Hematopoietic multipotent progenitor cell treated with erythropoietin and hydrocortisone succinate and interleukin-3 and kit ligand, for 6 days (in vitro differentiated cells): ENCODE results near the gene LRRC49.
"Not testable (repeated sequence)": the region's sequence is repeated elsewhere in the genome, so short reads cannot be mapped to it uniquely, and the experiment has no call there.

Experiments
- DNase-seq: peaks from one replicate; pipeline ENCODE4 v3.0.0-alpha.2; 2015

The LRRC49 gene

DNA sequence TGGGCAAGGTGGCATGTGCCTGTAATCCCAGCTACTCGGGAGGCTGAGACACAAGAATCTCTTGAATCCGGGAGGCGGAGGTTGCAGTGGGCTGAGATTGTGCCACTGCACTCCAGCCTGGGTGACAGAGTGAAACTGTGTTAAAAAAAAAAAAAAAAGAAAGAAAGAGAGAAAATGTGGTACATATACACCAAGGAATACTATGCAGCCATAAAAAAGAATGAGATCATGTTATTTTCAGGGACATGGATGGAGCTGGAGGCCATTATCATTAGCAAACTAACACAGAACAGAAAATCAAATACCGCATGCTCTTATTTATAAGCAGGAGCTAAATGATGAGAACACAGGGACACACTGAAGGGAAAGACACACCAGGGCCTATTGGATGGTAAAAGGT lies 111.9 kb downstream of the LRRC49 start:
- DNase-seq = not testable (repeated sequence)

DNA sequence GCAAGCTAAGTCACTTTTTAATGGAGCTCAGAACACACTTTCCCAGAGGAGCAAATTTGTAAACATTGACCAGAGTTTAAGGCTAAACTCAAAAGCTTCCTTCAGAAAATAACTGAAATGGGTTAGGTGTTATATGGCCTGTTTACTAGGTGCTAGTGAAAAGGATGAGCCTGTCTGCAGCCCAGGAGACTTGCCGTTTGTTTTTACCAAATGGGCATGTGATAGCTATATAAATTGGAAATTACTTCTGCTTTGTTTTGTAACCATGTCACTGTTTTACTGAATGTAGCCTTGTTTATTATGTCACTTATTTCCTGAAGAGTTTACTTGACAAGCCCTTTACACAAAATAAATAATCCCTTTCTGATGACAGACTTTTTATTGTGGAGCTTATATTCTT lies 113.3 kb downstream of the LRRC49 start:
- DNase-seq = no peak

- DNase-seq = no peak
Measured at GRCh38 chr15:71008250-71008870, 115.7 kb downstream of the LRRC49 start.

- DNase-seq = no peak
Measured at GRCh38 chr15:71010472-71010871, 117.8 kb downstream of the LRRC49 start.

DNA sequence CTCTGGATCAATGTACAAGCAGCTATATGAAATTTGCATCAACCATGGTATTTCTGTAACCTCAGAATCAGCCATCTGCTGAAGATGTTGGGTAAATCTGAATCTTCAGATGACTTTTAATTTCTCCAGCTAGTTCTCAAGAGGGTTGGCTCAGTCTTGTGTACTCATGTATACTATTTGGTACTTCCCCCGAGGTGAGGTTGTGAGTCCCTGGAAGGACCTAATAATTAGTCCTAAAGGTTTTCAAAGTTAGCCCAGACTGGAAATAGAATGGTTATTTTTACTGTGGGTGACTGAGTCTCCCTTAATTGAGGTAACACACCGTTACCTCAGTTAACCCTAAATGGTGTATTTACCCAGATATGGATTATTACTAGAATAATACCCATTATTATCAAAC lies 118.4 kb downstream of the LRRC49 start:
- DNase-seq = no peak

- peak; percentile 48 for DNase-seq
Measured at GRCh38 chr15:71011503-71012155, 119.0 kb downstream of the LRRC49 start.

GRCh38 chr15:71013446-71013845 lies 120.8 kb downstream of the LRRC49 start:
- DNase-seq = no peak

DNA sequence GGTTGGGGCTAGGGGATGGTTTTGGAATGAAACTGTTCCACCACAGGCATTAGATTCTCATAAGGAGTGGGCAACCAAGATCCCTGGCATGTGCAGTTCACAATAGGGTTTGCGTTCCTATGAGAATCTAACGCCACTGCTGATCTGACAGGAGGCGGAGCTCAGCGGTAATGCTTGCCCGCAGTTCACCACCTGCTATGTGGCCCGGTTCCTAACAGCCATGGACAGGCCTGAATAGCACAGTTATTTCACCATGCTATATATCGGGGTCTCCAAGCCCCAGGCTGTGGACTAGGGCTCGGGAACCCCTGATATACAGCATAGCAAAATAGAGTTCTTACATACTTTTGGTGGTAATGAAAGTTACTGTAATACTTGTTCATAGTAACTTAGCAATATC lies 122.7 kb downstream of the LRRC49 start:
- DNase-seq = no peak

DNA sequence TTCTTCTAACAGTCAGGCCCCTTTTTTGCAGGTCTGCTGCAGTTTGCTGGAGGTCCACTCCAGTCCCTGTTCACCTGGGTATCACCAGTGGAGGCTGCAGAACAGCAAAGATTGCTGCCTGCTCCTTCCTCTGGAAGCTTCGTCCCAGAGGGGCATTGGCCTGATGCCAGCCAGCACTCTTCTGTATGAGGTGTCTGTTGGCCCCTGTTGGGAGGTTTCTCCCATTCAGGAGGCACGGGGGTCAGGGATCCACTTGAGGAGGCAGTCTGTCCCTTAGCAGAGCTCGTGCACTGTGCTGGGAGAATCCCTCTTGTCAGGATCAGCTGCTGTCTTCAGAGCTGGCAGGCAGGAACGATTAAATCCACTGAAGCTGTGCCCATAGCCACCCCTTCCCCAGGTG lies 138.6 kb downstream of the LRRC49 start:
- DNase-seq = not testable (repeated sequence)

GRCh38 chr15:71035478-71035877 lies 142.9 kb downstream of the LRRC49 start:
- not testable (repeated sequence) for DNase-seq

GRCh38 chr15:71042356-71042922 lies 149.8 kb downstream of the LRRC49 start:
- DNase-seq = no peak

DNA sequence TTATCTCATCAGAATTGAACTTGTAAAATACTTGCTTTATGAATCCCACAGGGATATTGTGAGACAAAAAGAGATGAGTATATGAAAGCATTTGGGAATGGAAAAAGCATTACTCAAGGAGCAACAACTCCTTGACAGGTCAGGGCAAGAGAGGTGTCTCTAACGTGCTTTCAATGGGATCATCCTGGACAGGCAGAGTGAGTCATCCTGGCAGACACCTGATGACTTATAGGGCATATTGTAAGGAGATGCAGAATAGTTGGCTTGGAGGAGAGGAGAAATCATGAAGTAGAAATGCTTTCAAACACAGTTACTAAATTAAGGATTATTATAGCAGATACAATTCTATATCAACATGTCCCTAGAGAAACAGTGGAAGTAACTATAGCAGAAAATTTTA lies 150.7 kb downstream of the LRRC49 start:
- no peak for DNase-seq

- DNase-seq = no peak
Measured at GRCh38 chr15:71044006-71044405, 151.4 kb downstream of the LRRC49 start.

DNA sequence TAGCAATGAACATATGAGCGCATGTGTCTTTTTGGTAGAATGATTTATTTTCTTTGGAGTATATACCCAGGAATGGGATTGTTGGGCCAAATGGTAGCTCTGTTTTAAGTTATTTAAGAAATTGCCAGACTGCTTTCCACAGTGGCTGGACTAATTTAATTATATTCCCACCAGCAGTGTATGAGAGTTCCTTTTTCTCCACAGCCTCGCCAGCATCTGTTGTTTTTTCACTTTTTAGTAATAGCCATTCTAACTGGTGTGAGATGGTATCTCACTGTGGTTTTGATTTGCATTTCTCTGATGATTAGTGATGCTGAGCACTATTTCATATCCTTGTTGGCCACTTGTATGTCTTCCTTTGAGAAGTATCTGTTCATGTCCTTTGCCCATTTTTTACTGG lies 153.5 kb downstream of the LRRC49 start:
- DNase-seq = not testable (repeated sequence)

DNA sequence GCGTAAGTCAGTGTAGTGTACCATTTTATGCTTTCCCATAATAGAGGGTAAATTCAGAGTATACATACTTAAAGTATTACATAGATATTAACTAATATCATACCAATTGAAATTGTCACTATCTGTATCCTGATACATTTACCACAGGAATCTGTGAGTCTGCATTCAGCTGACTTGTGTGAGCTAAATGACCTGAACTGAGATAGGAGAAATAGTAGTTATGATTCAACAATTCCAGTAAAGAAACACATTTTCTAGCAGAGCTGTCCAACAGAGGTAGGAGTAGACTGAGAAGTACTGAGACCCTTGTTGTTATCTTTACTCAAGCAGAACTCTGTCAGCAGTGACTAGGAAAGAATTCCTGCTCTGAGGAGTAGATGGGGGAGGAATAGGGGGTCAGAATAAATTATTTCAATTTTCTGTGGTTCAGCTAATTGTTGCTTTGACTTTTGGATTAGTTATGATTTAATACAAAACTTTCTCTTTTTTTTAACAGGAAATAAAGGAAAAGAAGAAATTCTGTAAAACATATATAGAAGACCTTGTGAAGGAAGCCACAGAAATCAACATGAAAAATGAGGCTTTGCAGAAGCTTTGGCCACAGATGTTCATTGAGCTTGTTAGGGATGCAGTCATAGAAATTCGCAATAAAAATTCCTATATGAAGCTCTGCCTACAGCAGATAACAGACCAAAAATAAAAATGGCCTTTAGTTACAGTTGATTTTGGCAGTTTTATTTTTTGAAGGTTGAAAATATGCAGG lies 156.5 kb downstream of the LRRC49 start:
- DNase-seq = no peak

DNA sequence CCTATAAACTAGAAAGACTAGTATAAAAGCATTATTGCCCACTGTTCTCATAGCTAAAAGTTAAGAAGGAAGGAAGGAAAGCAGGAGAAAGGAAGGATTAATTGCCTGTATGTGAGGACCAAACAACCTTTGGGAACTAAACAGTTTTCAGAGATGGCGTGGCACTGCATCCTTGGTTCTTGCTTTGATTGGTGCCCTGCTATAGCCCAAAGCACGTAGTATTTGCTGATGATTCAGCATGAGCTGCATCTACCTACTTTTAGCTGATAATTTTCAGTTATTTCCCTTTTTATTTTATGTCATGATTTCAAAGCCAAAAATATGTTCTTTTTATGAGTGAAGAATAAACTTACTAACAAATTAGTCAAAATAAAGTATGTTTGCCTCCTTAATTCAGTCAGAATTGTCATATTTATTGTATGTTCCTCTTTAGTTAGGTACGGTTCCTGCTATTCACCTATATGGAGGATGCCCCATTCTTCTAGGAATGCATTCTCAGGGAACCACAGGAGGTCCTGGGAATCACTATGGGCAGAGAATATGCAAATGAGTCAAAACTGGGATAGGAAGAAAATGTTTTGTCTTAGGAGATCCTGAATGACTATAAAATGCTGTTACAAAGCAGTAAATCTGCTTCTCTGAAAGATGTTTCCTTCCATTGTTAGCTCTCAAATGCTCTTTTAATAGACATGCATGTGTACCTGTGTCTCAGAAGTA lies 157.2 kb downstream of the LRRC49 start:
- DNase-seq = no peak

- no peak for DNase-seq
Measured at GRCh38 chr15:71050461-71050860, 157.8 kb downstream of the LRRC49 start.

DNA sequence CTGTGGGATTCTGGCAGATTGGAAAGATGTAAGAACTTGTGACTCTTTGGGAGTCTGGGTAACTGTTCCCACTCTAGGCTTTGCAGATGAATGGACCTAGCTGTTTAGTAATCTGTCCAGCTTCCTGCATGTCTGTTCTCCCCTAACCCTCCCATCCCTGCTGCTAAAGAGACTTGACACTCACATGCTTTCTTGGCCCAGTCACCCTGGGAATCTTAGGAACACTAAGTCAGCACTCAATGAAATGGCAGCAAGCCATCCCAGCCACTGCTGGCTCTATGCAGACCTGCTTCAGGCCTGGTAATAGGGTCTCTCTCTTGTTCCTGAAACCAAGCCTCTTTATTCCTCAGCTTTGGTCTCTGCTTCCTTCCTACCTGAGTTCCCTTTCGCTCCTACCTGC lies 158.9 kb downstream of the LRRC49 start:
- DNase-seq = no peak

DNA sequence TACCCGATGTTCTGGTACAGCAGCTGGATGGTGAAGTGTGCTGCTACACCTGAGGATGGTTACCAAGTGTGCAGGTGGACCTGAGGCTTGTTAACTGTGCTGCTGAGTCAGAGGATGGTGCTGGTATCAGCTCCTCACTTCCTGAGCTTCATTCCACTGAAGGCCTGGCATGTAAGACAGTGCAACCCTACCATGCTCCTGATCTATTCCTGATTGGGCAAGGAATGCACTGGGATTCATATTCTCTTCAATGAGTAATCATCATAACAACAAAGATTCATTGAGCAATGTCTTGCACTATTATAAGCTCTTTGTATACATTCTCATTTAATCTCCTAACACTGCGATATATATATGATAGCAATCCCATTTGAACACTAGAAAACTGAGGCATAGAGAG lies 159.7 kb downstream of the LRRC49 start:
- DNase-seq = no peak

- no peak for DNase-seq
Measured at GRCh38 chr15:71054286-71054952, 161.8 kb downstream of the LRRC49 start.

GRCh38 chr15:71055461-71055860 lies 162.8 kb downstream of the LRRC49 start:
- peak; percentile 7 for DNase-seq

- no peak for DNase-seq
Measured at GRCh38 chr15:71056111-71056510, 163.5 kb downstream of the LRRC49 start.

GRCh38 chr15:71057143-71057542 lies 164.5 kb downstream of the LRRC49 start:
- no peak for DNase-seq
